ENCODE results near the gene LYPD1. TPM values are rescaled to one million over a fixed set of nuclear protein-coding genes. Genes with fewer than 3 reads are reported as not detected.

The LYPD1 gene
- total RNA-seq, 1 experiment from 2014 or later, result not detected

DNA sequence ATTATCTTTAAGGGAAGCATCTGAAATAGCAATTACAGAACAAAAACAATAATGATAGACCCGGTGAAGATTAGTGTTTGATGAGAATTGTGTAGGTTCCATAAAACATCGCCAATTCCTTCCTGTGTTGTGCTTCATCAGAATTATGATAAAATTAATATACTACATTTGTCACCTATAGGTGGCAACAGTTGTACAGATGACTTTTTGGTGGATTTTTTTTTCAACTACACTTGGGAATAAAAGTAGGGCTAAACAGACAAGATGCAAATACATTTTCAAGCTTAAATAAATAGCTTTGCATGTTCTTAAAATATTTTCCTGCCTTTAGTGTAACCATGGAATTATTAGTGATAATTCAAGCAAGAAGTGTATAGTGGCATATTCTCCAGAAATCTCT is 7.0 kb upstream of the LYPD1 start:
- RAD21 ChIA-PET (ENCODE audit: low non-redundant PET in 1 of 2, low total read pairs in 2 of 2, uncharacterized antibody in 2 of 2, unreplicated experiment in 2 of 2), result no interaction called here
- DNase-seq (ENCODE audit: low read depth, low spot score) (no peak), ATAC-seq (no peak)

More for the DNA sequence above, 7.0 kb upstream of the LYPD1 start:
- H3K4me1 ChIP-seq (ENCODE audit: control insufficient read depth in 1 of 2, insufficient read depth in 2 of 2, low read length in 2 of 2), result no peaks in the 10 kb centered on the region
- H3K27me3 ChIP-seq (ENCODE audit: insufficient read depth, low read length), result peaks cover 71% of the 10 kb centered on the region
- H3K9ac ChIP-seq (ENCODE audit: low read length), result no peak overlapping the region
- CTCF ChIA-PET, result interaction anchor here (1.0 kb wide), 1 partner anchor 494 kb away, joined by 3 read pairs; no protein-coding TSS in a partner anchor
- POLR2A ChIA-PET, result no interaction called here
- H3K36me3 ChIP-seq (ENCODE audit: control insufficient read depth in 1 of 2, insufficient read depth in 2 of 2, low read length in 2 of 2), result no peaks in the 10 kb centered on the region
- no peaks in the 10 kb centered on the region for H3K9me3 ChIP-seq (ENCODE audit: control insufficient read depth in 1 of 2, insufficient read depth in 1 of 2, low read depth in 1 of 2, low read length in 2 of 2)
- H3K4me2 ChIP-seq (ENCODE audit: low read length), result no peak overlapping the region
- TF ChIP-seq SIN3A (IDR thresholded peaks at IDR 0.05; ENCODE audit: low read depth) (no peak), RAD21 (IDR thresholded peaks at IDR 0.05; ENCODE audit: low read depth) (peak; percentile 39; the same call in 1 of the 2 replicates), POLR2A (IDR thresholded peaks at IDR 0.05; ENCODE audit: borderline replicate concordance, extremely low read depth, insufficient read depth, insufficient read length) (no peak), POLR2AphosphoS5 (IDR thresholded peaks at IDR 0.05; ENCODE audit: low read depth, low read length) (no peak), TCF7L2 (IDR thresholded peaks at IDR 0.05; ENCODE audit: borderline replicate concordance, extremely low read depth, insufficient read depth, insufficient read length) (no peak), ZNF274 (IDR thresholded peaks at IDR 0.05; ENCODE audit: low read depth, low read length) (no peak), ZFX (IDR thresholded peaks at IDR 0.05) (no peak)
- TF ChIP-seq, protein P1, sequence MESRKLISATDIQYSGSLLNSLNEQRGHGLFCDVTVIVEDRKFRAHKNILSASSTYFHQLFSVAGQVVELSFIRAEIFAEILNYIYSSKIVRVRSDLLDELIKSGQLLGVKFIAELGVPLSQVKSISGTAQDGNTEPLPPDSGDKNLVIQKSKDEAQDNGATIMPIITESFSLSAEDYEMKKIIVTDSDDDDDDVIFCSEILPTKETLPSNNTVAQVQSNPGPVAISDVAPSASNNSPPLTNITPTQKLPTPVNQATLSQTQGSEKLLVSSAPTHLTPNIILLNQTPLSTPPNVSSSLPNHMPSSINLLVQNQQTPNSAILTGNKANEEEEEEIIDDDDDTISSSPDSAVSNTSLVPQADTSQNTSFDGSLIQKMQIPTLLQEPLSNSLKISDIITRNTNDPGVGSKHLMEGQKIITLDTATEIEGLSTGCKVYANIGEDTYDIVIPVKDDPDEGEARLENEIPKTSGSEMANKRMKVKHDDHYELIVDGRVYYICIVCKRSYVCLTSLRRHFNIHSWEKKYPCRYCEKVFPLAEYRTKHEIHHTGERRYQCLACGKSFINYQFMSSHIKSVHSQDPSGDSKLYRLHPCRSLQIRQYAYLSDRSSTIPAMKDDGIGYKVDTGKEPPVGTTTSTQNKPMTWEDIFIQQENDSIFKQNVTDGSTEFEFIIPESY (IDR thresholded peaks at IDR 0.05; ENCODE audit: extremely low read depth, insufficient replicate concordance, low read length), result no peak
- TF ChIP-seq, protein P2, sequence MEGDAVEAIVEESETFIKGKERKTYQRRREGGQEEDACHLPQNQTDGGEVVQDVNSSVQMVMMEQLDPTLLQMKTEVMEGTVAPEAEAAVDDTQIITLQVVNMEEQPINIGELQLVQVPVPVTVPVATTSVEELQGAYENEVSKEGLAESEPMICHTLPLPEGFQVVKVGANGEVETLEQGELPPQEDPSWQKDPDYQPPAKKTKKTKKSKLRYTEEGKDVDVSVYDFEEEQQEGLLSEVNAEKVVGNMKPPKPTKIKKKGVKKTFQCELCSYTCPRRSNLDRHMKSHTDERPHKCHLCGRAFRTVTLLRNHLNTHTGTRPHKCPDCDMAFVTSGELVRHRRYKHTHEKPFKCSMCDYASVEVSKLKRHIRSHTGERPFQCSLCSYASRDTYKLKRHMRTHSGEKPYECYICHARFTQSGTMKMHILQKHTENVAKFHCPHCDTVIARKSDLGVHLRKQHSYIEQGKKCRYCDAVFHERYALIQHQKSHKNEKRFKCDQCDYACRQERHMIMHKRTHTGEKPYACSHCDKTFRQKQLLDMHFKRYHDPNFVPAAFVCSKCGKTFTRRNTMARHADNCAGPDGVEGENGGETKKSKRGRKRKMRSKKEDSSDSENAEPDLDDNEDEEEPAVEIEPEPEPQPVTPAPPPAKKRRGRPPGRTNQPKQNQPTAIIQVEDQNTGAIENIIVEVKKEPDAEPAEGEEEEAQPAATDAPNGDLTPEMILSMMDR (IDR thresholded peaks at IDR 0.05 in 2 of 3, conservative IDR thresholded peaks at IDR 0.05 in 1 of 3; ENCODE audit: borderline replicate concordance in 1 of 3, insufficient read depth in 1 of 3, low read depth in 2 of 3, low read length in 2 of 3), result peak; percentile 1 to 47 (median 15); a peak in 4 of 6 replicates
- TF ChIP-seq, protein P3, sequence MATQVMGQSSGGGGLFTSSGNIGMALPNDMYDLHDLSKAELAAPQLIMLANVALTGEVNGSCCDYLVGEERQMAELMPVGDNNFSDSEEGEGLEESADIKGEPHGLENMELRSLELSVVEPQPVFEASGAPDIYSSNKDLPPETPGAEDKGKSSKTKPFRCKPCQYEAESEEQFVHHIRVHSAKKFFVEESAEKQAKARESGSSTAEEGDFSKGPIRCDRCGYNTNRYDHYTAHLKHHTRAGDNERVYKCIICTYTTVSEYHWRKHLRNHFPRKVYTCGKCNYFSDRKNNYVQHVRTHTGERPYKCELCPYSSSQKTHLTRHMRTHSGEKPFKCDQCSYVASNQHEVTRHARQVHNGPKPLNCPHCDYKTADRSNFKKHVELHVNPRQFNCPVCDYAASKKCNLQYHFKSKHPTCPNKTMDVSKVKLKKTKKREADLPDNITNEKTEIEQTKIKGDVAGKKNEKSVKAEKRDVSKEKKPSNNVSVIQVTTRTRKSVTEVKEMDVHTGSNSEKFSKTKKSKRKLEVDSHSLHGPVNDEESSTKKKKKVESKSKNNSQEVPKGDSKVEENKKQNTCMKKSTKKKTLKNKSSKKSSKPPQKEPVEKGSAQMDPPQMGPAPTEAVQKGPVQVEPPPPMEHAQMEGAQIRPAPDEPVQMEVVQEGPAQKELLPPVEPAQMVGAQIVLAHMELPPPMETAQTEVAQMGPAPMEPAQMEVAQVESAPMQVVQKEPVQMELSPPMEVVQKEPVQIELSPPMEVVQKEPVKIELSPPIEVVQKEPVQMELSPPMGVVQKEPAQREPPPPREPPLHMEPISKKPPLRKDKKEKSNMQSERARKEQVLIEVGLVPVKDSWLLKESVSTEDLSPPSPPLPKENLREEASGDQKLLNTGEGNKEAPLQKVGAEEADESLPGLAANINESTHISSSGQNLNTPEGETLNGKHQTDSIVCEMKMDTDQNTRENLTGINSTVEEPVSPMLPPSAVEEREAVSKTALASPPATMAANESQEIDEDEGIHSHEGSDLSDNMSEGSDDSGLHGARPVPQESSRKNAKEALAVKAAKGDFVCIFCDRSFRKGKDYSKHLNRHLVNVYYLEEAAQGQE (IDR thresholded peaks at IDR 0.05; ENCODE audit: low read depth), result no peak
- H3K9me2 ChIP-seq (ENCODE audit: insufficient read depth), result no peaks in the 10 kb centered on the region; the same call in 1 of the 2 replicates
- H3K27ac ChIP-seq (ENCODE audit: low read depth, low read length), result no peak overlapping the region
- intact Hi-C loops (cut with micrococcal nuclease), result loop anchor here (10.0 kb wide), 2 partner anchors 498 to 1168 kb away; no protein-coding TSS in a partner anchor
- no peak overlapping the region for H2AFZ ChIP-seq (ENCODE audit: low read depth, low read length, poor library complexity, severe bottlenecking)
- H3K79me2 ChIP-seq (ENCODE audit: insufficient read depth, low read length), result no peaks in the 10 kb centered on the region
- no peak overlapping the region for H3K4me3 ChIP-seq (replicated peaks in 1 of 2; ENCODE audit: low read depth in 1 of 2, low read length in 2 of 2)
- H4K20me1 ChIP-seq (ENCODE audit: insufficient read depth), result no peaks in the 10 kb centered on the region
- BruUV-seq (replicated peaks), result no TSS peak
